Panc1 (cell line): ENCODE data around the gene PBX1. TPM values are rescaled to one million over a fixed set of nuclear protein-coding genes. Genes with fewer than 3 reads are reported as not detected.

ENCODE experiments used
- ATAC-seq: fragments of 200-7000 bp; cut with Tn5 transposase; 2 replicates; pipeline ENCODE4 v1.9.1; 2020; ENCODE audit warnings: mild to moderate bottlenecking, moderate library complexity
- BruUV-seq: library from RNA; stranded (reverse); fragments of 400-500 nt; replicated peaks from 2 replicates; lab custom pipeline; 2021; lab: Mats Ljungman, UMichigan
- CTCF ChIA-PET: fragments of 300-600 bp; sonication (Branson Sonifier 250); formaldehyde crosslinking; loops from one replicate; lab custom pipeline; 2022; ENCODE audit warnings: antibody characterized with exemption; lab: Charles Lee
- POLR2A ChIA-PET: fragments of 300-600 bp; sonication (Branson Sonifier 250); formaldehyde crosslinking; loops from one replicate; lab custom pipeline; 2022; ENCODE audit warnings: antibody characterized with exemption; lab: Charles Lee
- DNase-seq: peaks from one replicate; pipeline ENCODE4 v3.0.0-alpha.2; 2010; ENCODE audit warnings: low read depth, low spot score
- H3K27ac ChIP-seq: 2 replicates; pipeline ENCODE4 v1.5.1; 2011; ENCODE audit warnings: mild to moderate bottlenecking, low read length, inconsistent platforms
- H3K27me3 ChIP-seq: fragments of 200-500 bp; sonication (Bioruptor generic); 2 replicates; pipeline ENCODE4 v1.6.0; 2014; ENCODE audit warnings: low read length, inconsistent platforms; ENCODE audit not compliant: control insufficient read depth, insufficient read depth
- H3K36me3 ChIP-seq: fragments of 200-500 bp; sonication (Bioruptor generic); 2 replicates; pipeline ENCODE4 v1.5.1; 2014; ENCODE audit warnings: inconsistent platforms, mild to moderate bottlenecking, low read length, moderate library complexity; ENCODE audit not compliant: control insufficient read depth, insufficient read depth
- H3K4me1 ChIP-seq: 2 replicates; pipeline ENCODE4 v1.5.1; 2011; ENCODE audit warnings: inconsistent platforms, mild to moderate bottlenecking, low read length, moderate library complexity; ENCODE audit not compliant: control insufficient read depth, insufficient read depth
- H3K4me3 ChIP-seq, 2 experiments: 2 replicates each; pipeline ENCODE4 v1.5.1; 2011 to 2012; ENCODE audit warnings: low read depth in 2 of 2, low read length in 2 of 2, mild to moderate bottlenecking in 2 of 2, inconsistent platforms in 1 of 2, moderate library complexity in 1 of 2
- H3K9me3 ChIP-seq: fragments of 200-500 bp; sonication (Bioruptor generic); 2 replicates; pipeline ENCODE4 v1.5.1; 2014; ENCODE audit warnings: low read depth, mild to moderate bottlenecking, inconsistent platforms, low read length, moderate library complexity; ENCODE audit not compliant: control insufficient read depth, insufficient read depth
- CTCF ChIP-seq: fragments of 450-650 bp; IDR thresholded peaks from 2 replicates; pipeline ENCODE4 v1.5.1; 2017; ENCODE audit warnings: mild to moderate bottlenecking
- POLR2AphosphoS5 ChIP-seq: IDR thresholded peaks from 2 replicates; pipeline ENCODE4 v1.6.1; 2012; ENCODE audit warnings: mild to moderate bottlenecking, low read depth, low read length, moderate library complexity
- REST ChIP-seq, 2 experiments: IDR thresholded peaks; 2 replicates each; pipeline ENCODE4 v1.6.1; 2011 to 2012; ENCODE audit warnings: low read depth in 2 of 2, control low read depth in 1 of 2, low read length in 1 of 2, mild to moderate bottlenecking in 1 of 2, moderate library complexity in 1 of 2; ENCODE audit not compliant: insufficient read depth in 1 of 2
- SIN3A ChIP-seq: IDR thresholded peaks from 2 replicates; pipeline ENCODE4 v1.6.1; 2012; ENCODE audit warnings: low read depth, mild to moderate bottlenecking, low read length, moderate library complexity, borderline replicate concordance; ENCODE audit not compliant: insufficient read depth
- TCF7L2 ChIP-seq: IDR thresholded peaks from 2 replicates; pipeline ENCODE4 v1.6.1; 2011; ENCODE audit warnings: mild to moderate bottlenecking, low read depth, low read length, inconsistent platforms
- in situ Hi-C: cut with HindIII; loops from 2 replicates; pipeline ENCODE4 v1.10.0; 2016; ENCODE audit warnings: low sequenced_read_pairs, low pct_unique_long_range_greater_than_20kb
- intact Hi-C: fragments of 100-400 bp; cut with micrococcal nuclease; formaldehyde crosslinking; loops from one replicate; pipeline ENCODE4 v1.10.0; 2022; ENCODE audit not compliant: unreplicated experiment
- total RNA-seq: library from RNA; stranded (reverse); gene quantifications from one replicate; pipeline ENCODE4 v1.2.1, GENCODE V29; 2021; ENCODE audit not compliant: unreplicated experiment

Gene PBX1
- total RNA-seq, 1 experiment from 2014 or later: 2.0 TPM

- Histone ChIP-seq H3K27me3 (no peaks in the 10 kb centered on the region), H3K9me3 (no peaks in the 10 kb centered on the region), H3K4me3 (no peak overlapping the region), H3K27ac (no peak overlapping the region), H3K36me3 (no peaks in the 10 kb centered on the region), H3K4me1 (no peaks in the 10 kb centered on the region)
- intact Hi-C loops: no loop called here
- no TSS peak for BruUV-seq
- in situ Hi-C loops: loop anchor here (25.0 kb wide), 1 partner anchor 1380 kb away; no protein-coding TSS in a partner anchor
- ChIA-PET CTCF (no interaction called here), POLR2A (no interaction called here)
- TF ChIP-seq POLR2AphosphoS5 (no peak), TCF7L2 (no peak), SIN3A (no peak), REST (IDR thresholded peaks at IDR 0.05; ENCODE audit: insufficient read depth in 1 of 2, low read depth in 2 of 2, low read length in 1 of 2) (no peak), CTCF (no peak)
- ATAC-seq (no peak), DNase-seq (no peak)
Observed at GRCh38 chr1:164792410-164793004, 233.5 kb downstream of the PBX1 start.

- in situ Hi-C loops: loop anchor here (25.0 kb wide), 1 partner anchor 1382 kb away; no protein-coding TSS in a partner anchor
- no peak overlapping the region for H3K4me3 ChIP-seq
- intact Hi-C loops: no loop called here
- CTCF ChIA-PET: no interaction called here
- BruUV-seq: no TSS peak
- no peak for ATAC-seq
- H3K9me3 ChIP-seq: no peaks in the 10 kb centered on the region
- H3K27me3 ChIP-seq: no peaks in the 10 kb centered on the region
- H3K27ac ChIP-seq: no peak overlapping the region
- no peak for DNase-seq
- no peaks in the 10 kb centered on the region for H3K4me1 ChIP-seq
- TF ChIP-seq REST (IDR thresholded peaks at IDR 0.05; ENCODE audit: insufficient read depth in 1 of 2, low read depth in 2 of 2, low read length in 1 of 2) (no peak), TCF7L2 (no peak), SIN3A (no peak), CTCF (no peak), POLR2AphosphoS5 (no peak)
- H3K36me3 ChIP-seq: no peaks in the 10 kb centered on the region
- POLR2A ChIA-PET: no interaction called here
Observed at GRCh38 chr1:164794356-164794755, 235.4 kb downstream of the PBX1 start.
